Mesendoderm (in vitro differentiated cells): ENCODE measurements around the gene RYR3.
A peak's percentile ranks its signal among the peaks of the same experiment; 100 is the strongest.

Experiments
- DNase-seq: peaks from one replicate; pipeline ENCODE4 v3.0.0; 2013
- H2AK5ac ChIP-seq: 2 replicates; pipeline ENCODE4 v1.6.1; 2013; ENCODE audit warnings: low read length, inconsistent platforms
- H2BK120ac ChIP-seq: 2 replicates; pipeline ENCODE4 v1.6.1; 2013; ENCODE audit warnings: low read depth, mild to moderate bottlenecking, low read length, moderate library complexity, mixed read lengths
- H2BK15ac ChIP-seq: replicated peaks from 2 replicates; pipeline ENCODE4 v1.6.1; 2013; ENCODE audit warnings: low read depth, mild to moderate bottlenecking, moderate library complexity
- H2BK5ac ChIP-seq: 2 replicates; pipeline ENCODE4 v1.6.1; 2013; ENCODE audit warnings: low read length, inconsistent platforms
- H3K18ac ChIP-seq: 2 replicates; pipeline ENCODE4 v1.6.1; 2013; ENCODE audit warnings: mild to moderate bottlenecking, low read length, mixed read lengths
- H3K23ac ChIP-seq: one replicate; pipeline ENCODE4 v1.6.1; 2013; ENCODE audit warnings: low read length
- H3K27ac ChIP-seq: 2 replicates; pipeline ENCODE4 v1.5.1; 2013; ENCODE audit warnings: low read depth, mild to moderate bottlenecking, inconsistent platforms, low read length, moderate library complexity
- H3K27me3 ChIP-seq: 2 replicates; pipeline ENCODE4 v1.6.1; 2013; ENCODE audit warnings: low read length, control low read depth, mild to moderate bottlenecking, inconsistent platforms; ENCODE audit not compliant: insufficient read depth, poor library complexity
- H3K36me3 ChIP-seq: 2 replicates; pipeline ENCODE4 v1.6.1; 2013; ENCODE audit warnings: low read length, inconsistent platforms; ENCODE audit not compliant: control insufficient read depth, insufficient read depth
- H3K4ac ChIP-seq: one replicate; pipeline ENCODE4 v1.6.1; 2013; ENCODE audit warnings: low read depth, mild to moderate bottlenecking, low read length, moderate library complexity
- H3K4me1 ChIP-seq: 2 replicates; pipeline ENCODE4 v1.6.1; 2013; ENCODE audit warnings: low read depth, low read length, inconsistent platforms; ENCODE audit not compliant: control insufficient read depth
- H3K4me2 ChIP-seq: 2 replicates; pipeline ENCODE4 v1.6.1; 2013; ENCODE audit warnings: low read length
- H3K4me3 ChIP-seq: 2 replicates; pipeline ENCODE4 v1.5.1; 2013; ENCODE audit warnings: mild to moderate bottlenecking, low read length
- H3K56ac ChIP-seq: one replicate; pipeline ENCODE4 v1.6.1; 2013; ENCODE audit warnings: low read length
- H3K79me1 ChIP-seq: 2 replicates; pipeline ENCODE4 v1.6.1; 2013; ENCODE audit warnings: low read length, inconsistent platforms
- H3K79me2 ChIP-seq: 2 replicates; pipeline ENCODE4 v1.6.1; 2013; ENCODE audit warnings: mild to moderate bottlenecking, low read length; ENCODE audit not compliant: control insufficient read depth, insufficient read depth
- H3K9ac ChIP-seq: 2 replicates; pipeline ENCODE4 v1.6.1; 2013; ENCODE audit warnings: low read length, inconsistent platforms
- H4K5ac ChIP-seq: one replicate; pipeline ENCODE4 v1.6.1; 2013; ENCODE audit warnings: low read length
- H4K8ac ChIP-seq: one replicate; pipeline ENCODE4 v1.6.1; 2013; ENCODE audit warnings: low read depth, mild to moderate bottlenecking, control low read depth, low read length, moderate library complexity
- WGBS: extraction: QIAGEN DNeasy Blood & Tissue Kit; methylation state at CpG from one replicate; pipeline ENCODE4 v1.1.7; 2013; ENCODE audit warnings: low lambda C conversion rate, missing lambda C conversion rate; ENCODE audit not compliant: insufficient coverage; ENCODE audit errors: extremely low coverage; 5-methylcytosine and 5-hydroxymethylcytosine counted together

Gene RYR3

GRCh38 chr15:33467146-33467815 lies 156.5 kb downstream of the RYR3 start:
- Histone ChIP-seq H3K36me3 (no peaks in the 10 kb centered on the region), H3K18ac (no peak overlapping the region)

DNA sequence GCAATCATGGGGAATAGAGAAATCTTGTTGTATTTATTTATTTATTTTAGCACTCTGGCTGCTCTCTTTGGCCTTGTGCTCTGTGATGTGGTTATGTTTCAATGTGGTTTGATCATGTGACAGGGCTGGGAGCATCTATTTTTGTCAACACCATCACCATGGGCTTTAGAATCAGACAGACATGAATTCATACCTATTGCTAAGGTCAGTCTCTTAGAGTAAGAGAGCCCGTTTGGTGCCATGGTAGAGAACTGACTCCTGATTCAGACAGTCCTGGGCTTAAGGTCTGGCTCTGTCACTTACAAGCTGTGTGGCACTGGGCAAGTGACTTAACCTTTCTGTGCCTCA lies 157.0 kb downstream of the RYR3 start:
- no CpG with 5 or more reads among the region's 1 CpG for WGBS
- Histone ChIP-seq H3K4me1 (peaks cover 3% of the 10 kb centered on the region), H3K79me1 (no peaks in the 10 kb centered on the region)

More at GRCh38 chr15:33467146-33467815, 156.5 kb downstream of the RYR3 start:
- Histone ChIP-seq H3K4ac (no peak overlapping the region), H3K27me3 (no peaks in the 10 kb centered on the region), H3K4me2 (no peak overlapping the region), H4K5ac (no peak overlapping the region), H2AK5ac (no peak overlapping the region), H3K79me2 (no peaks in the 10 kb centered on the region), H3K4me1 (peaks cover 3% of the 10 kb centered on the region), H3K27ac (no peak overlapping the region), H3K9ac (no peak overlapping the region), H3K79me1 (no peaks in the 10 kb centered on the region), H4K8ac (no peak overlapping the region), H2BK120ac (no peak overlapping the region), H2BK5ac (no peak overlapping the region), H3K56ac (no peak overlapping the region), H3K23ac (no peak overlapping the region), H3K4me3 (no peak overlapping the region), H2BK15ac (no peak overlapping the region)
- DNase-seq: no peak
- no CpG with 5 or more reads among the region's 6 CpGs for WGBS

GRCh38 chr15:33468740-33469139 lies 158.0 kb downstream of the RYR3 start:
- Histone ChIP-seq H3K18ac (no peak overlapping the region), H4K5ac (no peak overlapping the region), H3K4ac (no peak overlapping the region), H3K9ac (no peak overlapping the region), H3K23ac (no peak overlapping the region), H2AK5ac (no peak overlapping the region), H3K27me3 (no peaks in the 10 kb centered on the region), H2BK120ac (no peak overlapping the region), H2BK15ac (no peak overlapping the region), H3K56ac (no peak overlapping the region), H3K79me1 (no peaks in the 10 kb centered on the region), H3K27ac (no peak overlapping the region), H3K4me3 (no peak overlapping the region), H2BK5ac (no peak overlapping the region), H3K36me3 (no peaks in the 10 kb centered on the region), H3K79me2 (no peaks in the 10 kb centered on the region), H4K8ac (no peak overlapping the region), H3K4me1 (peaks cover 3% of the 10 kb centered on the region), H3K4me2 (no peak overlapping the region)
- DNase-seq: peak; percentile 5
- no CpG with 5 or more reads among the region's 3 CpGs for WGBS

More for the DNA sequence above, 157.0 kb downstream of the RYR3 start:
- no peak overlapping the region for H3K18ac ChIP-seq
- H3K79me2 ChIP-seq: no peaks in the 10 kb centered on the region
- no peak overlapping the region for H3K9ac ChIP-seq
- H3K23ac ChIP-seq: no peak overlapping the region
- no peak overlapping the region for H2BK5ac ChIP-seq
- no peak overlapping the region for H4K5ac ChIP-seq
- no peak overlapping the region for H3K4me2 ChIP-seq
- no peak for DNase-seq
- no peak overlapping the region for H3K4ac ChIP-seq
- no peak overlapping the region for H4K8ac ChIP-seq
- H3K56ac ChIP-seq: no peak overlapping the region
- no peak overlapping the region for H2BK15ac ChIP-seq
- no peak overlapping the region for H3K27ac ChIP-seq
- no peaks in the 10 kb centered on the region for H3K36me3 ChIP-seq
- no peak overlapping the region for H2BK120ac ChIP-seq
- H3K4me3 ChIP-seq: no peak overlapping the region
- H2AK5ac ChIP-seq: no peak overlapping the region
- no peaks in the 10 kb centered on the region for H3K27me3 ChIP-seq

- Histone ChIP-seq H3K27ac (no peak overlapping the region), H3K27me3 (no peaks in the 10 kb centered on the region), H3K4ac (no peak overlapping the region), H3K9ac (no peak overlapping the region), H3K4me3 (no peak overlapping the region), H2AK5ac (no peak overlapping the region), H3K36me3 (no peaks in the 10 kb centered on the region), H2BK120ac (no peak overlapping the region), H3K18ac (no peak overlapping the region), H3K4me2 (no peak overlapping the region), H3K56ac (no peak overlapping the region), H3K79me2 (no peaks in the 10 kb centered on the region), H2BK5ac (no peak overlapping the region), H3K23ac (no peak overlapping the region), H2BK15ac (no peak overlapping the region), H3K4me1 (peaks cover 3% of the 10 kb centered on the region), H4K5ac (no peak overlapping the region), H3K79me1 (no peaks in the 10 kb centered on the region), H4K8ac (no peak overlapping the region)
- no peak for DNase-seq
- no CpG with 5 or more reads among the region's 5 CpGs for WGBS
Observed at GRCh38 chr15:33473005-33473404, 162.2 kb downstream of the RYR3 start.

GRCh38 chr15:33473714-33474113 lies 162.9 kb downstream of the RYR3 start:
- H3K27ac ChIP-seq: no peak overlapping the region
- no peak for DNase-seq
- no peak overlapping the region for H3K56ac ChIP-seq
- no peak overlapping the region for H4K8ac ChIP-seq
- peaks cover 3% of the 10 kb centered on the region for H3K4me1 ChIP-seq
- H2BK15ac ChIP-seq: no peak overlapping the region
- H3K4me3 ChIP-seq: no peak overlapping the region
- no peak overlapping the region for H3K9ac ChIP-seq
- no peak overlapping the region for H4K5ac ChIP-seq
- WGBS: no CpG with 5 or more reads among the region's 4 CpGs
- H3K79me1 ChIP-seq: no peaks in the 10 kb centered on the region
- no peak overlapping the region for H3K18ac ChIP-seq
- H3K27me3 ChIP-seq: no peaks in the 10 kb centered on the region
- no peak overlapping the region for H2BK120ac ChIP-seq
- H3K23ac ChIP-seq: no peak overlapping the region
- H3K4me2 ChIP-seq: no peak overlapping the region
- no peak overlapping the region for H3K4ac ChIP-seq
- no peaks in the 10 kb centered on the region for H3K79me2 ChIP-seq
- H3K36me3 ChIP-seq: no peaks in the 10 kb centered on the region
- no peak overlapping the region for H2AK5ac ChIP-seq
- no peak overlapping the region for H2BK5ac ChIP-seq

- no CpG with 5 or more reads among the region's 4 CpGs for WGBS
- Histone ChIP-seq H4K5ac (no peak overlapping the region), H2BK120ac (no peak overlapping the region), H2BK15ac (no peak overlapping the region), H3K27me3 (no peaks in the 10 kb centered on the region), H3K36me3 (no peaks in the 10 kb centered on the region), H4K8ac (no peak overlapping the region), H3K4ac (no peak overlapping the region), H3K79me2 (no peaks in the 10 kb centered on the region), H3K56ac (no peak overlapping the region), H3K4me3 (no peak overlapping the region), H2AK5ac (no peak overlapping the region), H3K18ac (no peak overlapping the region), H3K27ac (no peak overlapping the region), H3K9ac (no peak overlapping the region), H3K23ac (no peak overlapping the region), H3K4me1 (no peaks in the 10 kb centered on the region), H3K79me1 (no peaks in the 10 kb centered on the region), H2BK5ac (no peak overlapping the region), H3K4me2 (no peak overlapping the region)
- no peak for DNase-seq
Observed at GRCh38 chr15:33476076-33476475, 165.3 kb downstream of the RYR3 start.
